Erythroblast (primary cell): Measurements from ENCODE around the gene TMEM184B.

Source experiments
- DNase-seq, 2 experiments: peaks; one replicate each; lab custom pipeline; 2025; lab: John Stamatoyannopoulos, UW
- GATA1 ChIP-seq: IDR thresholded peaks from 2 replicates; pipeline ENCODE4 v1.6.1; 2011; ENCODE audit warnings: low read depth, mild to moderate bottlenecking, control low read depth, low read length, moderate library complexity
- POLR2A ChIP-seq: IDR thresholded peaks from 2 replicates; pipeline ENCODE4 v1.6.1; 2011; ENCODE audit warnings: mild to moderate bottlenecking, low read length

Gene TMEM184B

DNA sequence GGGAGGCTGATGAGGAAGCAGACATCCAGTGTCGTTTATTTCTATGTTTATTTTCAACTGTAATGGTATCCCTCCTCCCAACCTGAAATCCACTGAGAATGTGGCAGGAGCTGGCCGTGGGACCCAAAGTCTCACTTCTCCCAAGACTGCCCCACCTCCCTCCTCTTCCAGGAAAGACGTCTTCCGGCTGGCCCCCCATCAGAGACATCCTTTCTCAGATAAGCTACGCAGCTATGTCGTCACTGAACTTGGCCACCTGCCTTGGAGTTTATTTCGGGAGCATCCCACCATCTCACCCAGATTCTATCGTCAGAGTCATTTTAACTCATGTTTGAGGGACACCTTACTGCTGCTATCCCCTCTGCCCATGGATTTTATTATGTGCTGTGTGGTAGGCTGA, 13.9 kb downstream of the TMEM184B start:
- no peak for DNase-seq
- no peak for TF ChIP-seq POLR2A
- TF ChIP-seq GATA1: no peak

DNA sequence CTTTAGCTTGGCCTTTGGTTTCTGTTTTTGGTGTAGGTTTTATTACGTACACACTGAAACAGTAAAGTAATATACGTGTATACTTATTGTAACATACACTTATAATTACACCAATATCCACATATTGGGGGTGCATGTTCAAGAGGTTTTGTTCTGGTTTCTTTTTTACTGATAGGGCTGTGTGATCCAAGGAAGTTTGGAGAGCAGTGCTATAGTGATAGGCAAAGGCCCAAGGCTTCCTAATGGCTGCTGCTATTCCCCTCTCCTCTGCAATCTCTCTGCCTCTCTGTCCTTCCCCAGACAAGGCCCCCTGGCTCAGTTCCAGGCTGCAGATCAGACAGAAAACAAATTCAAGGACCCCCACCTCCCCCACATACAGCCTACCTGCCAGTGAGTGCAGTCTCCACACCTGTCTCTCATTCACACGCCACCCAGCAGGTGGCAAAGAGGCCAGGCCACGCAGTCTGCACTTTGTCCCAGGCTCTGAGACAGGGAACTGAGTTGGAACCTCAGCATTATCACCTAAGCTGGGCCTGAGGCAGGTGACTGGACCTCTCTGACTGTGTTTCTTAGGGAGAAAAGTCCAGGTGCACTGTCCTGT, 15.1 kb downstream of the TMEM184B start:
- DNase-seq: no peak
- TF ChIP-seq POLR2A: no peak

DNA sequence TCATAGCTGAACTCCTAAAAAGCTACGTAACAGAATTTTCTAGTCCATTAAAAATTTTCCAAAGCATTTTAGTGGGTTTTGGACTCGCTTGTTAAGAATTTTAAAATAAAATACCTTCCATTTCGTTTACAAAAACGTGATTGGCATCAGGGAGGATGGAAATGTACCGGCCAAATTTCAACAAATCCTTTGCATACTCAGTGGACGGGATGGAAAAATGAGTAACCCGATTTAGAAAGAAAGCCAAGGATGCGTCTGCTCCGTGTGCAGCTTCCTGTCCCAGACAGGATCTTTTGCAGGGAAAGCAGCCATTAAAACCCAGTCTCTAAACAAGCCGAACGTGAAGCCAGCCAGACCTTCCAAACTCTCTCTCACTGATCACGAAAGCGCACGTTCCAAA, 15.6 kb downstream of the TMEM184B start:
- no peak for DNase-seq
- TF ChIP-seq POLR2A: no peak
- TF ChIP-seq GATA1: no peak

DNA sequence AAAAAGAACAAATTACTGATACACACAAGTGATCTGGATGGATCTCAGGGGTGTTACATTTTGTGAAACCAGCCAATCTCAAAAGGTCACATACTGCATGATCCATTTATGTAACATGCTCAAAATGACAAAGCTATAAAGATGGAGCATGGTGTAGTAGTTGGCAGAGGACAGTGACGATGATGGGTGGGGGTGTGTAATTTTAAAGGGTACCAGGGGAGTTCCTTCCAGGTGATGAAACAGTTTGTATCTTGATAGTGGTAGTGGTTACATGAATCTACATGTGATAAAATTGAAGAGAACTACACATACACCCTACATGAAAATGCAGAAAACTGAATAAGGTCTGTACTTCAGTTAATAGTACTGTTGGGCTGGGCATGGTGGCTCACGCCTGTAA, 17.1 kb downstream of the TMEM184B start:
- DNase-seq: no peak
- TF ChIP-seq GATA1 (no peak), POLR2A (no peak)

DNA sequence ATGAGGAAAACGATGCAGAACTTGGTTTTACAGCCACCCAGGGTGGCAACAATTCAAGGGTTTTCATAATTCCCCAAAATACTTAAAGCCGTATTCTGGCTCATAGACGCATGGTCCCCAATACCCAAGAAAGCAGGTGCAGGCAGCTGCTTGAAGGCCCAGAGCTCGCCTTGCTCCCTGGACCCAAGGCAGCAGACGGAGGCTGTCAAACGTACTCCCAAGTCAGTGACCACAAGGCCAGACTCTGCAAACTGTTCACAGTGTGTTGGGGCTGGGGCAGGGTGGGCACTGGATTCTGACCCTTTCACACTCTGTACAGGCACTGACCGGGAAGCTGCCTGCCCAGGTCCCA, 21.5 kb downstream of the TMEM184B start:
- TF ChIP-seq POLR2A: no peak

DNA sequence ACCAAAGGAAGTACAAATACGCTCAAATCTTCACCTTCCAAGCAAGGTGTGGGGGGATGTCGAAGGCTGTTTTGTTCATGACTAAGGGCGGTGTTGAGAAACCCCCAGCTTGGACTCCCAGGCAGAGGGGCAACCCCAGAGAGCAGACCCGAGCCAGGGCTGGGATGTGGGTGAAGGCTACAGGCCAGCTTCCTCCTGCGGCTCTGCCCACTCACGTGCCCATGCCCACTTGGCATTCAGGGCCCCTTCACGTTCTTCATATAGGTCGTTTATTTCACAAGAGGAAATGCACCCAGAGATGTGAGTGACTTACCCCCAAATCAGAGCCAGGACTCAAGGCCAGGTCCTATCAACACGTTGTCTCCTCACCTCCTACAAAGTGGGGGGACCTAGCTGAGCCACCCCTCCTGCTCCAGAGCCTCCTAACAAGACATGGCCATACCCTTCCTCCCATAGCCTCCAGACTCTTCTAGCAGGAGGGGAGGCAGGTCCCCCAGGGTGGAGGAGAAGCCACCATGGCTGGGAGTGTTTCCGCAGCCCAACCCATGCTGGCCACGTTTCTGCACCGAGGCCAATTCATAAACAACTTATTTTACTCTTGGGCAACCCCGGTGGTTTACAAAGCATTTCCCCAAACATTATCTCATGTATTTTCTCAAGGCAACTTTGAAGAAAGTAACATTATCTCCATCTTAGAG, 22.0 kb downstream of the TMEM184B start:
- no peak for DNase-seq
- no peak for TF ChIP-seq GATA1
- no peak for TF ChIP-seq POLR2A

More for the DNA sequence above, 21.5 kb downstream of the TMEM184B start:
- no peak for DNase-seq

DNA sequence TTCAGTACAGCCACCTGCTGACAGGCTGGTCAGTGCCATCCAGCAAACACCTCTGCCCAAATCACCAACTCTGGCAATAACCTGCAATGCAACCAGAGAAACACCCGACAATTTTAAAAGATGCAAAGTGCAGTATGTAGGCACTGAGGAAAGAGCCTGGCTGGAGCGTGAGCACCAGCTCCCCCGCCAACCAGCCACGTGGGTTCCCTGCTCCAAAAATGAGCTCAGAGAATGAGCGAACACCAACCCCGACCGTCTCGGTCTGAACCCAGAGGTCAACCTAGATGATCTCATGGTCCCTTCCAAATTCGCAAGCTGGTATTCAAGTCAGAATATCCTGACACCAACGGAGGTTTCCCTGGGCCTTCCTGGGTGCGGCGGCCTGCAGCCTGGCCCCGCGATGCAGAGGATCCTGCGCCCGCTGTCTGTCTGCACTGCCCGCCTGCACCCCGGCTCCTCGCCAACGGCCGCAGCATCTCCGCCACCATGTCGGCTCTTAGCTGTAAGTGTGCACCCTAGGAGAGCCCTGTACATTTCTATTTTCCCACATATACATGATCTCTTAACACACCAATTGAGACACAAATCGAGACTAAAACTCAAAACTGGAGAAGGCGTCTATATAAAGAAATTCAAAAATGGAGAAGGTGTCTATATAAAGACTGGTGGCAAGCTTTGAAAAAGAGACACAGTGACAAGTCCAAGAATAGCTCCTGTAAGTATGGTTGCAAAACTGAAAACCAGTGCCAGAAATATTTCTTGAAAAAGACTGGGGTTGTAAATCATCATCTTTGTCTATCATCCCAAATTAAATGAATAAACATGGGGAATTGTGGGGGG, 22.8 kb downstream of the TMEM184B start:
- TF ChIP-seq POLR2A (no peak), GATA1 (no peak)
- DNase-seq: no peak

DNA sequence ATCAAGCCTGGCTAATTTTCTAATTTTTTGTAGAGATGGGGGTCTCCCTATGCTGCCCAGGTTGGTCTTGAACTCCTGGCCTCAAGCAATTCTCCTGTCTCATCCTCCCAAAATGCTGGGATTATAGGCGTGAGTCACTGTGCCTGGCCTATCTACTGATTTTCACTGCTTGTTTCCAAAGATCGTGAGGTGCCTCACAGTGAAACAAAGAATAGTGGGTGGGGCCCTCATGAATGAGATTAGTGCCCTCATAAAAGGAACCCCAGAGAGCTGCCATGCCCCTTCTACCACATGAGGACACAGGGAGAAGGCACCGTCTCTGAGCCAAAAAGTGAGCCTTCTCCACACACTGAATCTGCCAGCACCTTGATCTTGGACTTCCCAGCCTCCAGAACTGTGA, 23.5 kb downstream of the TMEM184B start:
- TF ChIP-seq POLR2A: no peak
- no peak for TF ChIP-seq GATA1
- DNase-seq: no peak

DNA sequence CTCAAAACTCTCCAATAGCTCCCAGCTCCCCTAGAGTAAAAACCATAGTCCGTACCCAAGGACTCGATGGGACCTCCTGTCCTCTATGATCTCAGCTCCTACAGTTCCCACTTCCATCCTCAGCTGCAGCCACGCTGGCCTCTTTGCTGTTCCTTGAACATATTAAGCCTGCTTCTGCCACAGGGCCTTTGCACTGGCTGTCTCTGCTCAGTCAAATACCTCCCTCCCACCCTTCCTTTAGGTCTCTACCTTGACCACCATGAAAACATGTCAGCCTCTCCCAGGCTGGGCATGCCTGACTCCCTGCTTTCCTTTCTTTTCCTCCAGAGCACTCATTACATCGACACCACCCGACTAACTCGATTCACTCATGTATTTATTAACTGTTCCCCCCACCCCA, 24.5 kb downstream of the TMEM184B start:
- TF ChIP-seq GATA1 (no peak), POLR2A (no peak)
- no peak for DNase-seq

DNA sequence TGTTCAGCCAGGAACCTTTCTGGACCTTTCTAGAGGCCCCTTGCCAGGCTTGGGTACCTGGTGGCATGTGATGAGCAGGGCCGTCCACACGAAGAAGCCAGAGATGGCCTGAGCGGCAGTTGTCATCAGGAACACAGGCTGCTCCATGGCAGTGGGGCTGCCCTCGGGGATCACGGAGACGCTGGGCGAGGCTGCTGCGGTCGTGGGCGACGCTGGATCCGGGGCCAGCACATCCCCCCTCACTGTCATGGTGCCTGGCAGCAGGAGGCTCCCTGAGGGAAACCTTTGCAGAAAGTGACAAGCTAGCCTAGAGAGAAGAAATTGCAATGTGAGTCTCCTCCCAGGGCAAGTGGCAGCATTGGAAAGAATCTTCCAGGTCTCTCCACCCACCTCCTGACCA, 25.1 kb downstream of the TMEM184B start:
- TF ChIP-seq POLR2A (no peak), GATA1 (no peak)
- no peak for DNase-seq

DNA sequence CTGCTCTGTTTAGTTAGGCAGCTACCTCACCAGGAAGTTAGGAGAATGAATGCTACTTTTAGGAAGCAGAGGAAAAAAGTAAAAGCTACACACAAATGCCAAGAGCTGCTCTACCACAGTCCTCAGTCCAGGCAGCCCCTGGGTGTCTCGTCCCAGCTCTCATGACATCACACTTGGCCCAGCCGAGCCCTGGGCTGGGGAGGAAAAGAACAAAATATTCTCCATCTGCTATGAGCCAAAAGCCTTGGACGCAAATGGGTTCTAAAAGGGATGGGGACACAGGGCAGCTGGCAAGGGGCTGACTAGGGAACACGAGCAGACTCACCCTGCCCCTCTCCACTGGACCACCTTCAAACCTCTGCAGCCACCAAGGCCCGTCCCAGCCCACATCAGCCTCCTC, 26.1 kb downstream of the TMEM184B start:
- no peak for DNase-seq
- TF ChIP-seq POLR2A (no peak), GATA1 (no peak)

DNA sequence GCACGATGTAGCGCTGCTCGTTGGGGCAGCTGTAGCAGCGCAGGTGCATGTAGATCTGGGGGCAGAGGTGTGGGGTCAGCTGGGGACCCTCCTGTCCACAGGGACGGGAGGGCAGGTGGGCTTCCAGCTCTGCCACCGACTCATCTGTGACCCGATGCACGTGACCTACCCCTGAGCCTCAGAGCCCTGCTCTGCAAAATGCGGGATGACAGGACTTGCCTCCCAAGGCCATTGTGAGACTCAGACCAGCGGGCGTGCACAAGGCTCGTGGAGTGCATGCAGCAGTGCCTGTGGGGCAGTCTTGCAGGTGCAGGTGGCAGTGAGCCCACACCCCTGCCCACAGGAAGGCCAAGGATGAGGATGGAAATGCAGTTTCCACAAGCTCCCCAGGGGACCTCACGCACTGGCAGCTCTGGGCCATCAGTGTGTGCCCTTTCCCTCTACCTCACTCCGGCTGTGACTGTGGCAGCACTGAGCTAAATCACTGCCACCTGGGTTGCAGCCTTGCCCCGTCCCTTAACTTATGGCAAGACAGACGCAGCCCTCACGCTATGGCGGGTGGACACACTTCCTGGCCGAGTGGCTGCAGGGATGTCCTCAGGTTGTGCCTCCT, 26.7 kb downstream of the TMEM184B start:
- TF ChIP-seq GATA1: no peak
- no peak for TF ChIP-seq POLR2A
- DNase-seq: no peak

DNA sequence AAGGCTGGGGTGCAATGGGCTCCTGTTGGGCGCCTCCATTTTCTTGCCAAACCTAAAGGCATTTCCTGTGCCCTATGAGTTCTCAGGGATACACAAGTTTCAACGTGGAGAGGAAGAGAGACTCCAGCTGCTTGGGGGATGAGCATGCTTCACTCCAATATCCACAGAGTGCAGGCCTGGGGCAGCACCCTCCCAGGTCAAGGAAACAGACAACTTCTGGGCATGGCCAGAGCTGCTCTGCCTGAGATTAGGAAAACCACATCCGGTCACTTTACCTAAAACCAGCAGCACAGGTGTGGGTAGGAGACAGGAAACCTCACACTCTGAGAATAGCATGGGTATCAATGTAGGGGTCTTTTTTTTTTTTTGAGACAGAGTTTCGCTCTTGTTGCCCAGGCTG, 28.7 kb downstream of the TMEM184B start:
- TF ChIP-seq GATA1 (no peak), POLR2A (no peak)
- DNase-seq: no peak

DNA sequence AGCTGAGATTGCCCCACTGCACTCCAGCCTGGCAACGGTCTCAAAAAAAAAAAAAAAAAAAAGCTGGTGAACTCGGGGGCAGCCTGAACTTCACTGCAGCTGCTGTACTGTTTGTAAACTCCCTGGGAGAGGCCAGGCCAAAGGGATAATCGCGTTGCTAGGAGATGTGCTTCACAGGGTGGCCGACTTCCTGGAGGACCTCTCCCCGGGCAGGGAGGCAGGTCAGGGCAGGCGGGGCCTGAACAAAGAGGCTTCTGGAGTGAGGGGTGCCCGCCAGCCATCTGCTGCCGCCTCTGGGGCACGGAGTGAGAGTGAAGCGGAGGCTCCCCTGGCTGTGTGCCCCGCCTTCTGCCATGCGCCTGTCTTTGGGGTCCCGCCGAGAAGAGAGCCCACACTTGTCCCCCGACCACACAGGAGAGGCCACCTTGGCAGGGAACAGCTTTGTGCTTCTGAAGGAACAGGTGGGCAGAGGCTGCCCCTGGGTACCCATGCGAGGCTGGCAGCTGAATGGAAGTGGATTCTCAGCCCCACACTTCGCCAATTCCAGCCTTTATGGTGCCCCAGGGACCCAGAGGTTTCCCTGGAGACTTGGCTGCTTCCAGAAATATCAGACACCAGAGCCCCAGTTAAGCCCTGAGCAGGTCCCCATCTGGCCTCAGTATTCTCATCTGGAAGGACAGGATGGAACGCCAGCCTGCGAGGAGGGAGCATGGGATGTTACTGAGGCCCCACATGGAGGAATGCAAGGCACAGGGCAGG, 29.6 kb downstream of the TMEM184B start:
- no peak for DNase-seq
- no peak for TF ChIP-seq GATA1
- TF ChIP-seq POLR2A: no peak

DNA sequence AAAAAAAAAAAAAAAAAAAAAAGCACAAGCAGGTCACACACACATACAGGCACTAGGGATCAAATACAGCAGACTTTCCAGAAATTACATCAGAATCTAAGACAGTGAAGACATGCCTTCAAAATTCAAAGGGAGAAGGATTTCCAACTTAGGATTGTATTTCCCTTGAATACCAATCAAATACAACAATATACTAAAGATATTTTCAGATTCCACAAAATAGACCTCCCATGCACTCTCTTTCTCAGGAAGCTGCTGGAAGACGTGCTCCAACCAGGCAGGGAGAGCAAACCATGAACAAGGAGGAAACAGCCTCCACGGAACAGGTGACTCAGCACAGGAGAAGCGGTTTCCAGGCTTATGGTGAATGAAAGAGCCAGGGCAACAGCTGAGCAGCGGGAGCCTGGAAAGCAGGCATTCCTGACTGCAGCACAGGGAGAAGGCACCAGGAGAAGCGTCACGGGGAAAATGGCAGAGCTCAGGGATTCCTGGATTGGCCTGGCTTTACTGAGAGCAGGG, 32.0 kb downstream of the TMEM184B start:
- TF ChIP-seq POLR2A: no peak
- no peak for TF ChIP-seq GATA1
- DNase-seq: peak in 1 of 2 experiments; percentile 45
